NCI-H526 (cell line): ENCODE data around the gene CLK3.
"Not testable (repeated sequence)": the region's sequence is repeated elsewhere in the genome, so short reads cannot be mapped to it uniquely, and the experiment has no call there.

Source experiments
- DNase-seq, 2 experiments: peaks; one replicate each; lab custom pipeline; 2025; lab: John Stamatoyannopoulos, UW

The CLK3 gene

DNA sequence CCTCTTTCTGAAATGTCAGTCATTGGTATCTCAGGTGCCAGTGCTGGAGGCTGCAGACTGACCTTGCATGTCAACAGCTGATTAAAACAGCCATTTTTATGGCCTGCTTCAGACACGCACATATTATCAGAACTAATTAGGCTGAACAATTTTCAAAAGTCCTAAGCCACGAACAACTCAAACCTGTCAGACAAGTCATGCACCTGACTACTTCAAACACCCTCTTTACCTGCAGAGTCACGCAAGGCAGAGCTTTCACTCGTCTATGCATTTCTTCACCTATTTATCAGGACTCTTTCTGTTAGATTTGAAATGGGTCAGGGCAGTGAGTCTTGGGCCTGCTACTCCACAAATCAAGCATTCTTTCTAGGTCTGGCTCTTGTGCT lies 26.7 kb downstream of the CLK3 start:
- DNase-seq, result peak; percentile 71 to 76

DNA sequence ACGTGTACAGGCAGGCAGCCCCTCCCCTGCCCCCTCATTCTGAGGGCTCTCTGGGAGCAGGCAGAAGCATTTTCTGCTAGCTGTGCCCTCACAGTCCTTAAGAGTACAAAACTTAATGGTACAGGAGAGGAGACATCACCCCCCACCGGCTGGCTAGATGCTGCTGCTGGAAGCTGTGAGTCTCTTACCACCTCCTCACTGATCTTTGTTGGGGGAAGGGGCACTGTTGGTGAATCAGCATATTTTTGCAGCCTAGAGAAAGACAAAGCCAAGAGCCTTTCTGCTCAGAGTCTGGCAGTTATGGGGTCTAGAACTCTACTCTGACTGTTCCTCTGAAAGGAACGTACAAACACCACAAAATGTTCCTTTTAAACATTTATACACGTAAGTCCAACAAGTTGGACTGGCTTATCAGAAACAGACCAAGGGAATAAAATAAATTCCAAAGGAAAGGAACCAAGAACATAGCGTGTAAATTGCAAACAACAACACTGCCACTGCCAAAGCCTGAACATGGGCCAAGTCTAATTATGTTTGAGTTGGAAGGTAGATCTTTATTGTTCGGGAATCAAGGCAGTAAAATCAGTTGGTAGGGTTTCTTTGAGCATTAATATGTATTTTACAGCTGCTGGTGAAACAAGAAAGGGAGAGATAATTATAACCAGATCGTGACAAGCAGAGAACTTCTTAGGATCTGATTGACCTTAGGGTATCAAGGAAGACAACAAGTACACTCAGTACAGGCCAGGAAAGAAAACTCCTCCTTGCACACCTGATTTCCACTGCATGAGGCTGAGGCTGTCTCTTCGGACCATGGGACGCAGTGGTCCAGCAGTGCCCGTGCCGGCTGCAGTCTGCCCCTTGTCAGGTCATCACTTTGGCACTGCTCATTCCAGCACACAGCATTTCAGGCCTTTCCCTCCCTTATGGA lies 27.4 kb downstream of the CLK3 start:
- peak in 1 of 2 experiments; percentile 46 for DNase-seq

DNA sequence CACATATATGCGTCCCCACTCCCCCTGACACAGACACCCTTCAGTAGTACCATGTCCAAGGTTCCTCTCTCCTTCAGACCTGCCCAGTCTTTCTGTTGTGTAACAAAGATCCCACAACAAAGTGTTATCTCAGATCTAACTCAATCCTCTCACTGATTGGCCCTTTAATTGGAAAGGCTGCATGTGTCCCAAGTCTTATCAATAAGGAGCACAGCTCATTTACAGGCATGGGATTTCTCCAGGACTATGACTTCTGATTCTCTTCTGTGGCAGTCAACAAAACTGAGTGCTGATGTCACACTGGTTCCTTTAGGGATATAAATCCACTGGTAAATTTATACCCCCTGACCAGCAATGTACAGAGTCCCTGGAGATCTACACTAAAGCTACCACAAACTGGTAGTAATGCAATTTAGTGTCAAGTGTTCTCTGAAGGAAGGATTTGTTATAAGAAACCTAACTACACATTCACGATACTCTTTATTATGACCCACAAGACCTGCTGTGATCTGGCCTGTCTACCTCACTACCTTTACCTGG lies 28.1 kb downstream of the CLK3 start:
- DNase-seq, result no peak

- DNase-seq, result no peak
Observed at GRCh38 chr15:74646480-74646879, 30.8 kb downstream of the CLK3 start.

- DNase-seq, result no peak
Observed at GRCh38 chr15:74648051-74648842, 32.6 kb downstream of the CLK3 start.

GRCh38 chr15:74651242-74651741 lies 35.7 kb downstream of the CLK3 start:
- no peak for DNase-seq

DNA sequence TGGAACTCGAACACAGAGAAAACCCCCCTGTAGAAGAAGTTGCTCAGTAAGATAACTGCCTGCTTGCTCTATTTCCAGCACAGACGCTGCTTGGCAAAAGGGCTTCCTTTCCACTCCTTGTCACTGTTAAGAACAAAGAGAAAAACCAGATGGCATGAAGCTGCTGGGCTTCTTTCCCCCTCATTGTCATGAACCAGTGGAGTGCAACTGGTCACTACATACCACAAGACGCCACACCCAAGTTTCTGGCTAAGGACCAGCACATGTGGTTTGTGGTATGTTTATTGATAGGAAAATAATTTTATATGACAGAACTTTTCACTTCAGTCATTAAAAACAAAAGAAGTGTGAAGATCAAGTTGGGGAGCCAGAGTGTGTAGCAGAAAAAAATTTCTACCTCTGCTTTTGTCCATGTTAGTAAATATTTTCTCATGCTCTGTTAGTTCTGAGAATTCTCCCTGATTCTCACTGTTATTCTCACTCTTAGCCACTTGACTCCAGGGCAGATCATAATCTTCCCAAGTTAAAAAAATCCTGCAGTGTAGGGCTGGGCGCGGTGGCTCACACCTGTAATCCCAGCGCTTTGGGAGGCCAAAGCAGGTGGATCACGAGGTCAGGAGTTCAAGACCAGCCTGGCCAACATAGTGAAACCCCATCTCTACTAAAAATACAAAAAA lies 37.9 kb downstream of the CLK3 start:
- no peak for DNase-seq

GRCh38 chr15:74655424-74655823 lies 39.8 kb downstream of the CLK3 start:
- DNase-seq, result no peak

DNA sequence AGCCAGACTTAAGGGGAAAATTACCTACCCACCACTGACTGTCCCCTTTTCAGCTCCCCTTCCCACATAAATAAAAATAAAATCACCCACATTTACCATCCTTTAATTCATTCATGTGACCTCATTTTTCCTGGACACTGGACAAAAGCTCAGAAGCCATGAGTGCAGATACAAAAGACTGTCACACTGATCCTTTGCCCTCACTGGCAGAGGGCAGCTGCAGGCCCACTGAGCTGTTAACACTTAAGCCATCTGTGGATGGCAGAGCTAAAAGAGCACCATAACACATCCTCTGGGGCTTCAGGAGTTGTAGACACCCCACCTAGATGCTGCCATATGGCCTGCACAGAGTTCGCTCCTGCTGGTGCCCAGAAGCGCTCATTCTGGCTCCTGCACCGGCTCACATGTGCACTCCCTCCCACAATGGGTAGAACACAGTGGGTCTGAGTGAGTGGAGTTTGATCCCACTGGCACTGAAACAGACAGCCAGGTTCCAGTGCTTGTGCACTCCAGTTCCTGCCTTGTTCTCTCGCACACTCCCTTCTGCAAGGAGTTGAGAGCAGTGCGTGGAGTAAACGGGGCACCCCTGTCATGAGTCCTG lies 41.4 kb downstream of the CLK3 start:
- DNase-seq, result no peak

DNA sequence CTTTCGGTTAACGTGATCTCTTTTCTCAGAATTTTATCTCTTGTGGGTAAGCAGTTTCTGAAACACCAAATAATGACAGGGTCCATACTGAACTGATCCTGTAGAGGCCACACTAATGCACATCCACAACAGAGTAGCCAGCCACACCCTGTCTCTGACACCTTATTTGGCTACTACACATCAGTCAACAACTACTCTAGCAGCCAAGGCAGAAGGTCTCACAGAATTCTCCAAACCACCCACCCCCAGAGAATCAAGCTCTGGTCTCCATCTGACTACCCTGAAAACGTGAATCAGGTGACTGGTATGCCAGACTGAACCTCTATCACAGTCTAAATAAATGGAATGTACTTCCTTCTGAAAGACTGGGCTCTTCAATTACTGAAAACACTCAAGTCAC lies 42.2 kb downstream of the CLK3 start:
- DNase-seq, result no peak

- DNase-seq, result not testable (repeated sequence)
Observed at GRCh38 chr15:74661280-74661679, 45.6 kb downstream of the CLK3 start.

GRCh38 chr15:74662064-74662860 lies 46.6 kb downstream of the CLK3 start:
- DNase-seq, result no peak

DNA sequence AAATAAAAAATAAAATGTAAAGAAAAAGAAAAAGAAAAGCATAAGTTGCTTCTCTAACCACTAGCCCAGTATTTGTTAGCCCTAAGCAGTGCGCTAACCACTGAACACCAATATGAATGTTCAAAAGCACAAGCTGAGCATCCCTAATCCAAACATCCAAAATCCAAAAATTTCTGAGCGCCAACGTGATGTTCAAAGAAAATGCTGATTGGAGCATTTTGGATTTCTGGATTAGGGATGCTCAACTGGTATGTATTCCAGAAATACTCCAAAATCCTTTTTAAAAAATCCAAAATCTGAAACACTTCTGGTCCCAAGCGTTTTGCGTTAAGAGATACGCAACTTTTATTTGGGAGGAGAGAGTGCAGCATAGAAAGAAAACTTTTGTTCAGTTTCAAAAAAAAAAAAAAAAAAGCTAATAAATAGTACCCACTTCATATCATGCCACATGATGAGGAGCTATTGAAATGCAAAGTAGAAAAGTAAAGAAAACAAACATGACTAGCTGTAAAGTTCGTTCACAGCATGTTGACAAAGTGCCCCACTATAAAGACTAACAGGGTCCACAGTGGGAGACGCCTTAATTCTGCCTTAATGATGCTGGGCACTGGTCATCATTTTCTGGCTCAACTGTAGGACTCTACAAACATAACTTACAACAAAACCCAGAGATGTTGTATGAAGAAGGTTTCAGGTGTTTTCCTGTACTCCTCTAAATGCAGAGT lies 47.8 kb downstream of the CLK3 start:
- no peak for DNase-seq

DNA sequence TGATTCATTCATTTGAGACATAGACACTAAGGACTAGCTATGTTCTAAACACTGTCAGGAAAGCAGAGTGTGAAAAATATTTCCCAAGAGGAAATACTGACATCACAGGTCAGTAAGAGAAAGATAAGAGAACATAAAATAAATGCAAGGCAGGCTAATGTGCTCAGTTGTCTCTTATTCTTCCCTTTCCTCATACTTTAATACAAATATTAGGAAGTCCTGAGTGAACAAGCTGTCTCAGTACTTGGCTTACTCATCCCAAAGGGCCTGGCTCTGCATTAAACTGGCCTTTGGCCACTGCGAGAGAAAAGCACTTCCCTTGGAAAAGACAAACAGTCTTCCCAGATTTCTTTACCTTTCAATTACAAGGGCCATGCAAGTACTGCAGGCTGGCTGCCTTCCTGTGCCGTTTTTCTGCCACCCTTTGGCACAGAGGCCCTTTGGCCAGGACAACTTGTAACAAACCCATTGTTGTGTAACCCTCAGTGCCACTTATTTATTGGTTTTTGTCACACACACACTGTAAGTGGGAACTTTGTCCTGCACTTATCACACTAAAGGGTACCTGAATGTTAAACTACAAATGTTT lies 48.5 kb downstream of the CLK3 start:
- no peak for DNase-seq

DNA sequence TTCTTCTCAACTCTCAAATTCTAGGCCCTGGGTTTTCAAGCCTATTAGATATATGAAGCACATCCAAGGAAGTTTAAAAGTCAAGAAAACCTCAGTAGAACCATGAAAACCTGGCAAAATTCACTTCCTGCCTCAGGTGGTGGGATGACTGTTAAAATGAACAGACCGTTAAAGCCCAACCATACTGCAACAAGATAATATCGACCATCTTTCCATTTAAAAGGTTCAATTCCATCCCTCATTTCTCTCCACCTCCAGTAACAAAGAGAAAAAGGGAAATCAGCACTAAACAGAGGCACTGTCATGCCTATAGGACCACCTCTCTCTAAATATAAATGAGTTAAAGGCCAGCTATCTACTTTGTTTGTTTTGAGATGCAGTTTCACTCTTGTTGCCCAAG lies 49.0 kb downstream of the CLK3 start:
- no peak for DNase-seq

- no peak for DNase-seq
Observed at GRCh38 chr15:74667975-74668374, 52.3 kb downstream of the CLK3 start.

- DNase-seq, result no peak
Observed at GRCh38 chr15:74669627-74670026, 54.0 kb downstream of the CLK3 start.

- DNase-seq, result no peak
Observed at GRCh38 chr15:74674161-74674560, 58.5 kb downstream of the CLK3 start.

- DNase-seq, result no peak
Observed at GRCh38 chr15:74676801-74677200, 61.2 kb downstream of the CLK3 start.
